GM19351 (cell line): ENCODE data around the gene PLCD3.

Experiments
- ATAC-seq: cut with Tn5 transposase; IDR thresholded peaks from one replicate; pipeline ENCODE4 v1.9.1; 2021; ENCODE audit warnings: mild to moderate bottlenecking, moderate library complexity; ENCODE audit not compliant: unreplicated experiment

The PLCD3 gene

GRCh38 chr17:45086391-45086790 is 45.9 kb downstream of the PLCD3 start:
- ATAC-seq: no peak

GRCh38 chr17:45081047-45081703 is 51.1 kb downstream of the PLCD3 start:
- ATAC-seq: no peak

- ATAC-seq: no peak
These were observed 54.7 kb downstream of the PLCD3 start for GRCh38 chr17:45077643-45078042.

- no peak for ATAC-seq
These were observed 58.8 kb downstream of the PLCD3 start for GRCh38 chr17:45073414-45074070.

- no peak for ATAC-seq
These were observed 61.5 kb downstream of the PLCD3 start for GRCh38 chr17:45070809-45071208.

GRCh38 chr17:45070001-45070400 is 62.3 kb downstream of the PLCD3 start:
- no peak for ATAC-seq

GRCh38 chr17:45067637-45068036 is 64.7 kb downstream of the PLCD3 start:
- ATAC-seq: no peak

- no peak for ATAC-seq
These were observed 69.1 kb downstream of the PLCD3 start for GRCh38 chr17:45063198-45063597.

GRCh38 chr17:45061606-45062205 is 70.6 kb downstream of the PLCD3 start:
- ATAC-seq: no peak

GRCh38 chr17:45060797-45061605 is 71.3 kb downstream of the PLCD3 start, which contains the start of gene NMT1:
NMT1 (plus strand) TSS chr17:45061317; CDS start chr17:45061330, 13 bp downstream.
- peak; percentile 75 for ATAC-seq

- ATAC-seq: no peak
These were observed 71.9 kb downstream of the PLCD3 start for GRCh38 chr17:45060382-45060796.
